Esophagus muscularis mucosa (tissue), 4 donors: ENCODE measurements around the gene STK33. TPM values are rescaled to one million over a fixed set of nuclear protein-coding genes. Genes with fewer than 3 reads are reported as not detected.
"Not testable (repeated sequence)": the region's sequence is repeated elsewhere in the genome, so short reads cannot be mapped to it uniquely, and the experiment has no call there.

Source experiments
- DNase-seq: peaks from one replicate; pipeline ENCODE4 v3.0.0-alpha.2; 2017; ENCODE audit errors: extremely low spot score
- H3K27ac ChIP-seq, 4 donors: fragments of 200-600 bp; sonication (generic); replicated peaks in 1 of 4; 1 replicate in 3 of 4; 2 replicates in 1 of 4; pipeline ENCODE4 v1.5.1; 2016 to 2019; ENCODE audit warnings: mild to moderate bottlenecking in 1 of 4
- H3K27me3 ChIP-seq, 4 donors: fragments of 200-600 bp; sonication (generic); one replicate each; pipeline versions ENCODE4 v1.5.1 to v1.6.0; 2016 to 2019
- H3K36me3 ChIP-seq, 4 donors: fragments of 200-600 bp; sonication (generic); one replicate each; pipeline ENCODE4 v1.5.1; 2016 to 2019
- H3K4me1 ChIP-seq, 4 donors: fragments of 200-600 bp; sonication (generic); one replicate each; pipeline ENCODE4 v1.5.1; 2016 to 2019
- H3K4me3 ChIP-seq, 4 donors: fragments of 200-600 bp; sonication (generic); 1 replicate in 2 of 4; 2 replicates in 2 of 4; pipeline ENCODE4 v1.5.1; 2016 to 2019; ENCODE audit warnings: mild to moderate bottlenecking in 4 of 4, moderate library complexity in 1 of 4
- H3K9me3 ChIP-seq, 4 donors: fragments of 200-600 bp; sonication (generic); 1 replicate in 3 of 4; 2 replicates in 1 of 4; pipeline ENCODE4 v1.5.1; 2016 to 2019
- CTCF ChIP-seq, 3 experiments: fragments of 200-600 bp in 2 of 3; fragments of 450-650 bp in 1 of 3; sonication (generic) in 2 of 3; IDR thresholded peaks; one replicate each; pipeline ENCODE4 v1.5.1; 2017 to 2019; ENCODE audit warnings: antibody characterized with exemption in 3 of 3, mild to moderate bottlenecking in 2 of 3, moderate library complexity in 1 of 3
- EP300 ChIP-seq: sonication (generic); formaldehyde crosslinking; IDR thresholded peaks from one replicate; pipeline ENCODE4 v1.6.1; 2017; ENCODE audit warnings: antibody characterized with exemption
- POLR2A ChIP-seq: fragments of 450-650 bp; IDR thresholded peaks from one replicate; pipeline ENCODE4 v1.6.1; 2017; ENCODE audit warnings: antibody characterized with exemption, moderate library complexity, mild to moderate bottlenecking, low read depth
- POLR2AphosphoS5 ChIP-seq, 2 donors: sonication (generic); formaldehyde crosslinking; IDR thresholded peaks; one replicate each; pipeline ENCODE4 v1.6.1; 2017; ENCODE audit warnings: antibody characterized with exemption in 2 of 2
- WGBS: methylation state at CpG from one replicate; pipeline ENCODE4 v1.1.5; 2018; 5-methylcytosine and 5-hydroxymethylcytosine counted together
- intact Hi-C: fragments of 100-400 bp; cut with DNase I; formaldehyde crosslinking; loops from one replicate; pipeline ENCODE4 v1.15.1; 2023
- total RNA-seq, 4 donors: library from RNA; depleted of rRNA; stranded (reverse); fragments of >200 nt; gene quantifications; one replicate each; pipeline versions ENCODE4 v1.1.0 to v1.2.1, GENCODE V29; 2016

STK33 gene
- total RNA-seq, 4 donors from 2014 or later, result 12.7 to 29.1 (median 19.8) TPM

- intact Hi-C loops, result no loop called here
- no peak for DNase-seq
- Histone ChIP-seq H3K27ac (no peak overlapping the region), H3K4me1 (no peaks in the 10 kb centered on the region), H3K36me3 (no peaks in the 10 kb centered on the region), H3K9me3 (no peaks in the 10 kb centered on the region), H3K27me3 (no peaks in the 10 kb centered on the region), H3K4me3 (no peak overlapping the region)
- 97% methylated on average over 2 of the region's 2 CpGs for WGBS
- TF ChIP-seq CTCF (IDR thresholded peaks at IDR 0.05) (no peak), POLR2AphosphoS5 (IDR thresholded peaks at IDR 0.05) (no peak), POLR2A (no peak), EP300 (no peak)
Measured at GRCh38 chr11:8477151-8477550, 116.9 kb downstream of the STK33 start.

- H3K4me1 ChIP-seq, H3K27me3 ChIP-seq, H3K4me3 ChIP-seq, DNase-seq, intact Hi-C loops, H3K36me3 ChIP-seq, H3K27ac ChIP-seq: not testable (repeated sequence)
- peaks cover 0 to 13% (median 8%) of the 10 kb centered on the region in 4 donors for H3K9me3 ChIP-seq
- 86% methylated on average over 5 of the region's 5 CpGs for WGBS
Measured at GRCh38 chr11:8467806-8468205, 126.2 kb downstream of the STK33 start.

- H3K4me3 ChIP-seq, H3K27ac ChIP-seq, intact Hi-C loops, H3K4me1 ChIP-seq, DNase-seq, H3K27me3 ChIP-seq: not testable (repeated sequence)
- Histone ChIP-seq H3K9me3 (peaks cover 0 to 13% (median 8%) of the 10 kb centered on the region in 4 donors), H3K36me3 (peaks cover 0 to 10% (median 3%) of the 10 kb centered on the region in 4 donors)
- WGBS, result 83% methylated on average over 4 of the region's 4 CpGs
Measured at GRCh38 chr11:8467356-8467755, 126.7 kb downstream of the STK33 start.

- DNase-seq, H3K4me1 ChIP-seq, H3K4me3 ChIP-seq, intact Hi-C loops, H3K27ac ChIP-seq, H3K27me3 ChIP-seq: not testable (repeated sequence)
- Histone ChIP-seq H3K36me3 (peaks cover 0 to 10% (median 3%) of the 10 kb centered on the region in 4 donors), H3K9me3 (peaks cover 0 to 13% (median 8%) of the 10 kb centered on the region in 4 donors)
- 93% methylated on average over 3 of the region's 3 CpGs for WGBS
Measured at GRCh38 chr11:8466884-8467283, 127.1 kb downstream of the STK33 start.

GRCh38 chr11:8459711-8460399, 134.2 kb downstream of the STK33 start:
- WGBS, result 90% methylated on average over 4 of the region's 4 CpGs
- no peak for TF ChIP-seq EP300
- no peak for TF ChIP-seq POLR2A
- TF ChIP-seq POLR2AphosphoS5 (IDR thresholded peaks at IDR 0.05), result no peak
- TF ChIP-seq CTCF (IDR thresholded peaks at IDR 0.05), result no peak

GRCh38 chr11:8442301-8442700, 151.7 kb downstream of the STK33 start:
- H3K27me3 ChIP-seq, result no peaks in the 10 kb centered on the region
- 60% methylated on average over 4 of the region's 4 CpGs for WGBS
- no peak for TF ChIP-seq POLR2A
- TF ChIP-seq EP300, result no peak
- TF ChIP-seq POLR2AphosphoS5 (IDR thresholded peaks at IDR 0.05), result no peak
- TF ChIP-seq CTCF (IDR thresholded peaks at IDR 0.05), result no peak
- H3K36me3 ChIP-seq, result no peaks in the 10 kb centered on the region
- no peak for DNase-seq
- no peak overlapping the region for H3K4me3 ChIP-seq
- H3K27ac ChIP-seq, result no peak overlapping the region
- intact Hi-C loops, result no loop called here
- no peaks in the 10 kb centered on the region for H3K9me3 ChIP-seq
- H3K4me1 ChIP-seq, result no peaks in the 10 kb centered on the region

More at GRCh38 chr11:8459711-8460399, 134.2 kb downstream of the STK33 start:
- H3K36me3 ChIP-seq, result peaks cover 0 to 10% (median 3%) of the 10 kb centered on the region in 4 donors
- DNase-seq, result no peak
- no peaks in the 10 kb centered on the region for H3K4me1 ChIP-seq
- no peaks in the 10 kb centered on the region for H3K9me3 ChIP-seq
- intact Hi-C loops, result no loop called here
- H3K27me3 ChIP-seq, result no peaks in the 10 kb centered on the region
- no peak overlapping the region for H3K4me3 ChIP-seq
- no peak overlapping the region for H3K27ac ChIP-seq
